ENCODE data around the gene ATXN1. TPM values are rescaled to one million over a fixed set of nuclear protein-coding genes. Genes with fewer than 3 reads are reported as not detected.

Gene ATXN1
- total and polyA plus RNA-seq, 2 experiments from 2014 or later, result 14.2 to 20.1 TPM

- peak overlapping the region; percentile 97 for H3K9ac ChIP-seq
- no peaks in the 10 kb centered on the region for H3K36me3 ChIP-seq (ENCODE audit: low read depth)
- H3K79me2 ChIP-seq (ENCODE audit: insufficient read depth), result 0 out of 2 replicates have a peak, but pooled peaks cover 7% of the 10 kb centered on the region
- no peaks in the 10 kb centered on the region for H3K27me3 ChIP-seq (replicated peaks; ENCODE audit: insufficient read depth)
- peak; percentile 42 for DNase-seq
- peak overlapping the region; percentile 97 for H3K4me2 ChIP-seq (ENCODE audit: unreplicated experiment)
- peaks cover 62% of the 10 kb centered on the region for H3K4me1 ChIP-seq (ENCODE audit: insufficient read depth)
- H3F3A ChIP-seq (ENCODE audit: insufficient read depth), result peaks cover 61% of the 10 kb centered on the region
- no peaks in the 10 kb centered on the region for H3K9me3 ChIP-seq (ENCODE audit: low read depth)
- no peaks in the 10 kb centered on the region for H3K9me2 ChIP-seq (ENCODE audit: insufficient read depth)
- H4K20me1 ChIP-seq (ENCODE audit: insufficient read depth), result no peaks in the 10 kb centered on the region
- no peak overlapping the region for H3K4me3 ChIP-seq
- TF ChIP-seq EZH2phosphoT487 (IDR thresholded peaks at IDR 0.05; ENCODE audit: insufficient read depth, low read depth) (no peak), EZH2 (IDR thresholded peaks at IDR 0.05; ENCODE audit: insufficient read depth, poor library complexity, severe bottlenecking) (no peak)
- peak overlapping the region; percentile 91 for H3K27ac ChIP-seq
- 73 to 76% methylated on average over 3 of the region's 3 CpGs for WGBS, 2 experiments (ENCODE audit: low coverage in 1 of 2, low lambda C conversion rate in 2 of 2, missing lambda C conversion rate in 2 of 2)
- in situ Hi-C loops (cut with MboI), result loop anchor here (5.0 to 10.0 kb wide), 3 partner anchors 250 to 430 kb away; no protein-coding TSS in a partner anchor
- H2AFZ ChIP-seq, result no peak overlapping the region
These were observed 4.0 kb upstream of the ATXN1 start for GRCh38 chr6:16765235-16765634.

GRCh38 chr6:16764188-16764950, 3.1 kb upstream of the ATXN1 start:
- Histone ChIP-seq H3K9me3 (ENCODE audit: low read depth) (no peaks in the 10 kb centered on the region), H3K9me2 (ENCODE audit: insufficient read depth) (no peaks in the 10 kb centered on the region), H4K20me1 (ENCODE audit: insufficient read depth) (no peaks in the 10 kb centered on the region), H2AFZ (no peak overlapping the region), H3K4me2 (ENCODE audit: unreplicated experiment) (peak overlapping the region; percentile 97), H3K36me3 (ENCODE audit: low read depth) (no peaks in the 10 kb centered on the region), H3K9ac (peak overlapping the region; percentile 97), H3F3A (ENCODE audit: insufficient read depth) (peaks cover 53% of the 10 kb centered on the region), H3K4me1 (ENCODE audit: insufficient read depth) (peaks cover 55% of the 10 kb centered on the region), H3K27ac (peak overlapping the region; percentile 91), H3K4me3 (peak overlapping the region; percentile 95), H3K27me3 (replicated peaks; ENCODE audit: insufficient read depth) (no peaks in the 10 kb centered on the region), H3K79me2 (ENCODE audit: insufficient read depth) (0 out of 2 replicates have a peak, but pooled peaks cover 7% of the 10 kb centered on the region)
- TF ChIP-seq EZH2phosphoT487 (IDR thresholded peaks at IDR 0.05; ENCODE audit: insufficient read depth, low read depth) (no peak), EZH2 (IDR thresholded peaks at IDR 0.05; ENCODE audit: insufficient read depth, poor library complexity, severe bottlenecking) (no peak)
- in situ Hi-C loops (cut with MboI), result loop anchor here (10.0 kb wide), 2 partner anchors 250 to 430 kb away; no protein-coding TSS in a partner anchor
- 56 to 58% methylated on average over 3 of the region's 3 CpGs for WGBS, 2 experiments (ENCODE audit: low coverage in 1 of 2, low lambda C conversion rate in 2 of 2, missing lambda C conversion rate in 2 of 2)
- peak; percentile 75 for DNase-seq

GRCh38 chr6:16762550-16763477, 1.6 kb upstream of the ATXN1 start:
- no peaks in the 10 kb centered on the region for H4K20me1 ChIP-seq (ENCODE audit: insufficient read depth)
- peak overlapping the region; percentile 95 for H3K4me3 ChIP-seq
- H2AFZ ChIP-seq, result peak overlapping the region; percentile 68
- H3K36me3 ChIP-seq (ENCODE audit: low read depth), result no peaks in the 10 kb centered on the region
- no peaks in the 10 kb centered on the region for H3K27me3 ChIP-seq (replicated peaks; ENCODE audit: insufficient read depth)
- peak overlapping the region; percentile 97 for H3K4me2 ChIP-seq (ENCODE audit: unreplicated experiment)
- H3K9me2 ChIP-seq (ENCODE audit: insufficient read depth), result no peaks in the 10 kb centered on the region
- TF ChIP-seq EZH2 (IDR thresholded peaks at IDR 0.05; ENCODE audit: insufficient read depth, poor library complexity, severe bottlenecking), result no peak
- WGBS, 2 experiments (ENCODE audit: low coverage in 1 of 2, low lambda C conversion rate in 2 of 2, missing lambda C conversion rate in 2 of 2), result 1 to 3% methylated on average over 32 of the region's 32 CpGs
- peaks cover 51% of the 10 kb centered on the region for H3F3A ChIP-seq (ENCODE audit: insufficient read depth)
- H3K27ac ChIP-seq, result peak overlapping the region; percentile 91
- peaks cover 22% of the 10 kb centered on the region for H3K79me2 ChIP-seq (ENCODE audit: insufficient read depth)
- in situ Hi-C loops (cut with MboI), result loop anchor here (10.0 kb wide), 2 partner anchors 248 to 428 kb away; no protein-coding TSS in a partner anchor
- peak overlapping the region; percentile 97 for H3K9ac ChIP-seq
- peaks cover 51% of the 10 kb centered on the region for H3K4me1 ChIP-seq (ENCODE audit: insufficient read depth)
- no peaks in the 10 kb centered on the region for H3K9me3 ChIP-seq (ENCODE audit: low read depth)
- DNase-seq, result peak; percentile 96

GRCh38 chr6:16762268-16762549, 949 bp upstream of the ATXN1 start:
- Histone ChIP-seq H2AFZ (peak overlapping the region; percentile 68), H3K9ac (peak overlapping the region; percentile 97), H3K36me3 (ENCODE audit: low read depth) (no peaks in the 10 kb centered on the region), H3F3A (ENCODE audit: insufficient read depth) (peaks cover 46% of the 10 kb centered on the region), H3K27me3 (replicated peaks; ENCODE audit: insufficient read depth) (no peaks in the 10 kb centered on the region), H3K9me2 (ENCODE audit: insufficient read depth) (no peaks in the 10 kb centered on the region), H3K9me3 (ENCODE audit: low read depth) (no peaks in the 10 kb centered on the region), H3K4me3 (peak overlapping the region; percentile 95), H3K4me1 (ENCODE audit: insufficient read depth) (peaks cover 49% of the 10 kb centered on the region), H4K20me1 (ENCODE audit: insufficient read depth) (no peaks in the 10 kb centered on the region), H3K27ac (peak overlapping the region; percentile 91), H3K79me2 (ENCODE audit: insufficient read depth) (peaks cover 28% of the 10 kb centered on the region), H3K4me2 (ENCODE audit: unreplicated experiment) (peak overlapping the region; percentile 97)
- no peak for TF ChIP-seq EZH2phosphoT487 (IDR thresholded peaks at IDR 0.05; ENCODE audit: insufficient read depth, low read depth)
- TF ChIP-seq EZH2 (IDR thresholded peaks at IDR 0.05; ENCODE audit: insufficient read depth, poor library complexity, severe bottlenecking), result no peak
- peak; percentile 70 for DNase-seq
- in situ Hi-C loops (cut with MboI), result loop anchor here (10.0 kb wide), 2 partner anchors 247 to 427 kb away; no protein-coding TSS in a partner anchor
- WGBS, 2 experiments (ENCODE audit: low coverage in 1 of 2, low lambda C conversion rate in 2 of 2, missing lambda C conversion rate in 2 of 2), result 2% methylated on average over 21 of the region's 21 CpGs

Measured in GM23248 (cell line).